ENCODE measurements around the gene TSPYL1.

DNA sequence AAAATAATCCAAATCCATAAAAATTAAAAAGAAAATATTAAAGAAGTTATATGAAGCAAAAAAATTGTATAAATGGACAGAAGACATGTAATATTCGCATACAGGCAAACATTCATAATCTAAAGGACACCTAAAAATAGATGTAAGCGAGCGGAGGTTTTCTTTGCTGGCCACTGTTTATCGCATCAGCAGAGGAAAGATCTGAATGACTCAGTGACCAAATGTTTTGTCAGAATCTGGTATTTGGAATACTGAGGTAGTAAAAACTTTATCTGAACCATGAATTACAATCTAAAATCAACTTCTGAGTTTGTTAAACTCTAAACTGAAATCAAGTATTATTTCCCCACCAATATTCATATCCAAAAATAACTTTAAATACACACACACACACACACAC lies 33.6 kb downstream of the TSPYL1 start:
- TF ChIP-seq EP300 (IDR thresholded peaks at IDR 0.05; ENCODE audit: low read depth) (no peak), POLR2AphosphoS5 (IDR thresholded peaks at IDR 0.05) (no peak), POLR2A (IDR thresholded peaks at IDR 0.05) (no peak)
- TF ChIP-seq, protein P1, sequence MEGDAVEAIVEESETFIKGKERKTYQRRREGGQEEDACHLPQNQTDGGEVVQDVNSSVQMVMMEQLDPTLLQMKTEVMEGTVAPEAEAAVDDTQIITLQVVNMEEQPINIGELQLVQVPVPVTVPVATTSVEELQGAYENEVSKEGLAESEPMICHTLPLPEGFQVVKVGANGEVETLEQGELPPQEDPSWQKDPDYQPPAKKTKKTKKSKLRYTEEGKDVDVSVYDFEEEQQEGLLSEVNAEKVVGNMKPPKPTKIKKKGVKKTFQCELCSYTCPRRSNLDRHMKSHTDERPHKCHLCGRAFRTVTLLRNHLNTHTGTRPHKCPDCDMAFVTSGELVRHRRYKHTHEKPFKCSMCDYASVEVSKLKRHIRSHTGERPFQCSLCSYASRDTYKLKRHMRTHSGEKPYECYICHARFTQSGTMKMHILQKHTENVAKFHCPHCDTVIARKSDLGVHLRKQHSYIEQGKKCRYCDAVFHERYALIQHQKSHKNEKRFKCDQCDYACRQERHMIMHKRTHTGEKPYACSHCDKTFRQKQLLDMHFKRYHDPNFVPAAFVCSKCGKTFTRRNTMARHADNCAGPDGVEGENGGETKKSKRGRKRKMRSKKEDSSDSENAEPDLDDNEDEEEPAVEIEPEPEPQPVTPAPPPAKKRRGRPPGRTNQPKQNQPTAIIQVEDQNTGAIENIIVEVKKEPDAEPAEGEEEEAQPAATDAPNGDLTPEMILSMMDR (IDR thresholded peaks at IDR 0.05), result no peak
